Activated B cell treated with CpG ODN at 0.5 μM for 24 hours (primary cell): ENCODE results near the gene MRPS26. TPM values are rescaled to one million over a fixed set of nuclear protein-coding genes. Genes with fewer than 3 reads are reported as not detected.

Experiments used
- ATAC-seq: fragments of 200-7000 bp; cut with Tn5 transposase; one replicate; pipeline ENCODE4 v1.10.0; 2021; ENCODE audit warnings: low read depth, mild to moderate bottlenecking, moderate library complexity
- CTCF ChIA-PET: fragments of 350-600 bp; sonication (Branson Sonifier 250); formaldehyde crosslinking; loops from one replicate; lab custom pipeline; 2021; ENCODE audit warnings: antibody characterized with exemption; lab: Charles Lee
- POLR2A ChIA-PET: fragments of 350-600 bp; sonication (Branson Sonifier 250); formaldehyde crosslinking; loops from one replicate; lab custom pipeline; 2021; ENCODE audit warnings: antibody characterized with exemption; lab: Charles Lee
- DNase-seq: peaks from one replicate; pipeline ENCODE4 v3.0.0; 2022
- H3K27ac Mint-ChIP-seq: one replicate; pipeline ENCODE4 v1.8.0; 2020; ENCODE audit warnings: mixed read lengths
- H3K27me3 Mint-ChIP-seq: one replicate; pipeline ENCODE4 v1.8.0; 2021; ENCODE audit warnings: mixed read lengths
- H3K36me3 Mint-ChIP-seq: one replicate; pipeline ENCODE4 v1.8.0; 2021; ENCODE audit warnings: low read depth, mixed read lengths
- H3K4me1 Mint-ChIP-seq: one replicate; pipeline ENCODE4 v1.8.0; 2021; ENCODE audit warnings: mixed read lengths
- H3K4me3 Mint-ChIP-seq: one replicate; pipeline ENCODE4 v1.8.0; 2020; ENCODE audit warnings: mild to moderate bottlenecking, mixed read lengths
- H3K9me3 Mint-ChIP-seq: one replicate; pipeline ENCODE4 v1.8.0; 2020; ENCODE audit warnings: mixed read lengths
- CTCF ChIP-seq: fragments of 200-600 bp; IDR thresholded peaks from one replicate; pipeline ENCODE4 v1.8.0; 2022; ENCODE audit warnings: antibody characterized with exemption, mild to moderate bottlenecking
- intact Hi-C: fragments of 100-400 bp; cut with micrococcal nuclease; formaldehyde crosslinking; loops from one replicate; pipeline ENCODE4 v1.15.1; 2024
- total RNA-seq: library from RNA; stranded (reverse); gene quantifications from 2 replicates; pipeline ENCODE4 v1.2.3, GENCODE V29; 2022

The MRPS26 gene
- total RNA-seq, 1 donor from 2014 or later, result 30.6 TPM

DNA sequence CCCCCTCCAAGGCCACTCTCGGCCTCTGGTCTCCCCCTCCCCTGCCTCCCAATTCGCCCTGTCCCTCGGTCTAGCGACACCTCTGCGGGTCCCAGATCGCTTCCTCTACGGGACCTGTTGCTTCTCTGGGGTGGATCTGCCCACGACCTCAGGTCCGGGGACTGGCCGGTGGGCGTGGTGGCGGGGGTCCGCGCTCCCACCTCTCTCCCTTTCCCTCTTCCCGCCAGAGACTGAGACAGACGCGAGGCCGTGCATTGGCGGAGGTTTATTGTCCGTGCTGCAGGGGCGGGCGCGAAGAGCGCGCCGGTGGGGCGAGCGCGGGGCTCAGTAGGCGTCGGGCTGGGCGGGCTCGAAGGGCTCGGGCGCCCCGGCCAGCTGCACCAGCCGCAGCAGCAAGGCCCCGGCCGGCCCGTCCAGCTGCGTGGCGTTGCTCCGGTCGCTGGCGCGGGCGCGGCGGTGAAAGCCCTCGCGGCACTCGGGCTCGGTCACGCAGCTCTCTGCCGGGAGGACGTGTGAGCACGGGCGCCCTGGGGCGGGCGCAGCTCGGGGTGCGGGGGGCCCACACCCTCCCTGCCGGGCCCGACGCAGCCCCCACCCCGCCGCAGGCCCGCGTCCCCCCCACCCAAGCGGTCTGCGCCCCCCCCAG lies 36.6 kb downstream of the MRPS26 start:
- ChIA-PET CTCF (no interaction called here), POLR2A (no interaction called here)
- H3K27me3 Mint-ChIP-seq, result peaks cover 57% of the 10 kb centered on the region
- H3K4me3 Mint-ChIP-seq, result peak overlapping the region; percentile 78
- TF ChIP-seq CTCF, result no peak
- H3K27ac Mint-ChIP-seq, result no peak overlapping the region
- no peaks in the 10 kb centered on the region for H3K36me3 Mint-ChIP-seq
- peaks cover 17% of the 10 kb centered on the region for H3K4me1 Mint-ChIP-seq
- DNase-seq, result no peak
- ATAC-seq, result peak; percentile 45
- intact Hi-C loops, result no loop called here
- no peaks in the 10 kb centered on the region for H3K9me3 Mint-ChIP-seq

- peak; percentile 10 for ATAC-seq
- Mint-ChIP-seq H3K4me1 (peaks cover 17% of the 10 kb centered on the region), H3K36me3 (no peaks in the 10 kb centered on the region), H3K9me3 (no peaks in the 10 kb centered on the region), H3K27me3 (peaks cover 50% of the 10 kb centered on the region), H3K27ac (no peak overlapping the region), H3K4me3 (peak overlapping the region; percentile 63)
- POLR2A ChIA-PET, result interaction anchor here (0.6 to 1.1 kb wide), 2 partner anchors 9 to 63 kb away, joined by 4 read pairs; no protein-coding TSS in a partner anchor
- no peak for DNase-seq
- intact Hi-C loops, result no loop called here
- TF ChIP-seq CTCF, result no peak
- CTCF ChIA-PET, result no interaction called here
Observed at GRCh38 chr20:3082955-3083952, 37.4 kb downstream of the MRPS26 start.

GRCh38 chr20:3084283-3084985 lies 38.6 kb downstream of the MRPS26 start, which contains the start of gene AVP:
AVP (minus strand) TSS chr20:3084724; CDS start chr20:3084674, 50 bp downstream.
- intact Hi-C loops, result no loop called here
- ATAC-seq (no peak), DNase-seq (no peak)
- Mint-ChIP-seq H3K4me3 (peak within 1 kb of the TSS; percentile 63), H3K9me3 (no peaks in the 10 kb centered on the region), H3K4me1 (peaks cover 17% of the 10 kb centered on the region), H3K36me3 (no peaks in the 10 kb centered on the region), H3K27ac (no peak within 1 kb of the TSS), H3K27me3 (peaks cover 49% of the 10 kb centered on the region)
- no peak for TF ChIP-seq CTCF
- ChIA-PET CTCF (no interaction called here), POLR2A (interaction anchor here (0.6 to 1.1 kb wide), 2 partner anchors 8 to 62 kb away, joined by 4 read pairs; no protein-coding TSS in a partner anchor)

DNA sequence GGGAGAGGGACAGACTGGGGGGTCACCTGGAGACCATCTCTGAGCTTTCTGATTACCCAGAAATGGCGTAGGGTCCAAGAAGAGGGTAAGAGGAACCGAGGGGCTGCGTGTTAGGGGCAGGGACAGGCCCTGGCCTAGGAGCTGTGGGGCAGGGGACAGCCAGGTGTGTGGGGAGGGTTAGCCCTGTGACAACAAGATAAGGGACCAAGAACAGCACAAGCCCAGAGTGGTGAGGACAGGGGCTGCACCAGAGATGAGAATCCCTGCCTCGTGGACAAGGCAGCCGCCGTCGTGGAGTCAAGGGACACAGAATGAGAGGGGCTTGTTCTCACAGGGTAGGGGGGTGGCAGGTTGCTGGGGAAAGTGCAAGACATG lies 39.1 kb downstream of the MRPS26 start:
- intact Hi-C loops, result no loop called here
- ChIA-PET POLR2A (no interaction called here), CTCF (no interaction called here)
- H3K27me3 Mint-ChIP-seq, result peaks cover 50% of the 10 kb centered on the region
- TF ChIP-seq CTCF, result no peak
- ATAC-seq, result no peak
- H3K27ac Mint-ChIP-seq, result no peak overlapping the region
- DNase-seq, result no peak
- peaks cover 17% of the 10 kb centered on the region for H3K4me1 Mint-ChIP-seq
- H3K36me3 Mint-ChIP-seq, result no peaks in the 10 kb centered on the region
- H3K9me3 Mint-ChIP-seq, result no peaks in the 10 kb centered on the region
- no peak overlapping the region for H3K4me3 Mint-ChIP-seq
